ENCODE results near the gene USH2A.

USH2A gene

DNA sequence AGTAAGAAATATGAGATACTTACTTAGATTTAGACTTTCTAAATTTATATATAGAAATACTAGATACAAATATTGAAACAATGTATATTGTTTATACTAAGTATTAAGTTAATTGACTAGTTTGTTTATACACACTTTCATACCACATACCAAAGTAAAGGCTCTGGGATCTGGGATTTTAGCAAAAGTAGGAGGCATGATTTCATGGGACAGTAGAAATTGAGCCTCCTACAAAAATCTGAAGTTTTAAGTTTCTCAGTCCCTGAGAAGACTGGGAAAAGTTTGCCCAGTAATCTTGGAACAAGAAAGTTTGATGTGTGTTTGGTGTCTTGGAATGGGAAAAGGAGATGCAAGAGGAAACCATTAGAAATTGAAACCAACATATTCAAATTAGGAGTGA lies 825.3 kb downstream of the USH2A start:
- no peak overlapping the region for H3K4me3 ChIP-seq (replicated peaks; ENCODE audit: low read depth, low read length)
- TF ChIP-seq, protein P1, sequence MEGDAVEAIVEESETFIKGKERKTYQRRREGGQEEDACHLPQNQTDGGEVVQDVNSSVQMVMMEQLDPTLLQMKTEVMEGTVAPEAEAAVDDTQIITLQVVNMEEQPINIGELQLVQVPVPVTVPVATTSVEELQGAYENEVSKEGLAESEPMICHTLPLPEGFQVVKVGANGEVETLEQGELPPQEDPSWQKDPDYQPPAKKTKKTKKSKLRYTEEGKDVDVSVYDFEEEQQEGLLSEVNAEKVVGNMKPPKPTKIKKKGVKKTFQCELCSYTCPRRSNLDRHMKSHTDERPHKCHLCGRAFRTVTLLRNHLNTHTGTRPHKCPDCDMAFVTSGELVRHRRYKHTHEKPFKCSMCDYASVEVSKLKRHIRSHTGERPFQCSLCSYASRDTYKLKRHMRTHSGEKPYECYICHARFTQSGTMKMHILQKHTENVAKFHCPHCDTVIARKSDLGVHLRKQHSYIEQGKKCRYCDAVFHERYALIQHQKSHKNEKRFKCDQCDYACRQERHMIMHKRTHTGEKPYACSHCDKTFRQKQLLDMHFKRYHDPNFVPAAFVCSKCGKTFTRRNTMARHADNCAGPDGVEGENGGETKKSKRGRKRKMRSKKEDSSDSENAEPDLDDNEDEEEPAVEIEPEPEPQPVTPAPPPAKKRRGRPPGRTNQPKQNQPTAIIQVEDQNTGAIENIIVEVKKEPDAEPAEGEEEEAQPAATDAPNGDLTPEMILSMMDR (IDR thresholded peaks at IDR 0.05; ENCODE audit: low read depth, low read length, missing control alignments), result no peak
- DNase-seq (ENCODE audit: extremely low read depth, low read depth), result no peak

DNA sequence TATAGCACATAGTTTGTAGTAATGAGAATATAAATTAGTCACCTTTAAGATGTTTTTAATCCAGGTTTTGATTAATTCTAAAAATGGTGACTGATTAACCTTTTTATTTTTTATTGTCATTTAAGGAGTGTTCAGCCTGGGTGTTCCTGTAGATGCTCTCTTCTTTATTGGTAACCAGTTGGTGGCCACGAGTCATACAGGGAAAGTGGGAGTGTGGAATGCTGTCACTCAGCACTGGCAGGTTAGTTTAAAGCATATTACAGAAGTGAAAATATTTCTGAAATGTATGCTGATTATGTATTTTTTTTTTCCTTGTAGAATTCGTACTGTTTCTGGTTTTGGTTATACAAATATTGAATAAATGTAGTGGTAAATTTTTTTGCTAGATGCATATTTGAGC lies 828.0 kb downstream of the USH2A start:
- H3K4me3 ChIP-seq (replicated peaks; ENCODE audit: low read depth, low read length), result no peak overlapping the region
- no peak for DNase-seq (ENCODE audit: extremely low read depth, low read depth)
- TF ChIP-seq, protein P1 (IDR thresholded peaks at IDR 0.05; ENCODE audit: low read depth, low read length, missing control alignments), result no peak

DNA sequence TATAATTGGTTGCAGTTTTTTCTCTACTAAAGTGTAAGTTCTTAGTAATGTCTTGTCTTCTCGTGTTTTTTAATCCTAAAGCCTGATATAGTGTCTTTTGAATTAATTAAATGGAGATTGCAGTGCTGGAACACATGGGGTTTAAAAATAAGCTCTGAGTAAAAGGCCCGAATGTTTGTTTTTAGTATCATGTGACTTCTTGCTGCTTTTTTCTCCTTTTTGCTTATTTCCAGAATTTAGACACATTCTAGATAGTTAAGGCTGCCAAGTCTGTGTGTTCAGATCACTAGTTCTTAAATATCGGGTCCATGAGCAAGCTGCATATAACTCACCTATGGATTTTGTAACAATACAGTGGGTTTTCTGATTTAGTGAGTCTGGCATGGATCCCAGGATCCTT lies 828.6 kb downstream of the USH2A start:
- TF ChIP-seq, protein P1 (IDR thresholded peaks at IDR 0.05; ENCODE audit: low read depth, low read length, missing control alignments), result no peak
- DNase-seq (ENCODE audit: extremely low read depth, low read depth), result no peak
- H3K4me3 ChIP-seq (replicated peaks; ENCODE audit: low read depth, low read length), result no peak overlapping the region

DNA sequence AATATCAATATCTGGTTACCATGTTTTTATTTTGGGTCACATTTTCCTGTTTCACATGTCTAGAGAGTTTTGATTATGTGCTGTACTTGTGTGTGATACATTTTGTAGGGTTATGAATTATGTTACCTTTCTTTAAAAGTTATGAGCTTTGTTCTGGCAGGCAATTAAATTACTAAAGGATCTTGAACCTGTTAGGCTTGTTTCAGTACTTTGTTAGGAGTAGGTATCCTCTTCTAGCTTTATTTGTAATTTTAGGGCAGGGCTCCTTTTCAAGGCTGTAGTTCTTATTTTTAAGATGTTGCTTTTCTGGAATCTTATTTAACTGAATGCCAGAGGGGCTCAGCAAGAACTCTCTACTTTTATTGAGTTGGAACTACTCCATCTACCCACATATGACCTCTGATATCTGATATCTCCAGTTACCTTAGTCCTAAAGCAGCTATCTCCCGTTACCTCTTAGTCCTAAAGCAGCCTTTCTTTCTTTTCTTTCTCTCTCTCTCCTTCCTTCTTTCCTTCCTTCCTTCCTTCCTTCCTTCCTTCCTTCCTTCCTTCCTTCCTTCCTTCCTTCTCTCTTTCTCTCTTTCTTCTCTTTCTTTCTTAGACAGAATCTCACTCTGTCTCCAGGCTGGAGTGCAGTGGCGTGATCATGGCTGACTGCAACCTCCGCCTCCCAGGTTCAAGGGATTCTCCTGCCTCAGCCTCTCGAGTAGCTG lies 832.3 kb downstream of the USH2A start:
- TF ChIP-seq, protein P1 (IDR thresholded peaks at IDR 0.05; ENCODE audit: low read depth, low read length, missing control alignments), result no peak
- no peak for DNase-seq (ENCODE audit: extremely low read depth, low read depth)
- H3K4me3 ChIP-seq (replicated peaks; ENCODE audit: low read depth, low read length), result no peak overlapping the region

DNA sequence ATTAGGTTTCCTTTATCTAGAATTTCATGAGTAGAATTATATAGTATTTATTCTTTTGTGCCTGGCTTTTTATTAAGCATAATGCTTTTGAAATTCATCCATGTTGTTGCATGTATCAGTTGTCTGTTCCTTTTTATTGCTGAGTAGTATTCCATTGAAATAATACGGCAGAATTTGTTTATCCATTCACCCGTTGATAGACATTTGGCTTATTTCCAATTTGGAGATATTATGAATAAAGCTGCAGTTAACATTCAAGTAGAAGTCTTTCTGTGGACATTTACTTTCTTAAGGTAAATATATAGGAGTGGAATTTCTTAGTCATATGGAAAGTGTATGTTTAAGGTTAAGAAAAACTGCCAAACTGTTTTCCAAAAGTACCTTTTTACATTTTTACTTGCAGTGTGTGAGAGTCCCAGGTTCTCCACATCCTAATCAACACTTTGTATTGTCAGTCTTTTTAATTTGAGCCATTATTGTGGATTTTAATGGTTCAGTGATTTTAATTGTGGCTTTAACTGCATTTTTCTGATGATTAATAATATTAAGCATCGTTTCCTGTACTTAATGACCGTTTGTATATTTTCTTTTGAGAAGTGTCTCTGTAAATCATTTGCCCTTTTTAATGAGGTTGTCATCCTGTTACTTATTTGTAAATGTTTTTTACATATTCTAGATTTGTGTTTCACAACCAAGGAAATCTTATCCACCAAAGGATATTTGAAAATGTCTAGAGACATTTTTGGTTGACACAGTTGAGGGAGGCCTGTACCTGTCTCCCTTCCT lies 833.4 kb downstream of the USH2A start:
- no peak for DNase-seq (ENCODE audit: extremely low read depth, low read depth)
- H3K4me3 ChIP-seq (replicated peaks; ENCODE audit: low read depth, low read length), result no peak overlapping the region
- TF ChIP-seq, protein P1 (IDR thresholded peaks at IDR 0.05; ENCODE audit: low read depth, low read length, missing control alignments), result no peak

DNA sequence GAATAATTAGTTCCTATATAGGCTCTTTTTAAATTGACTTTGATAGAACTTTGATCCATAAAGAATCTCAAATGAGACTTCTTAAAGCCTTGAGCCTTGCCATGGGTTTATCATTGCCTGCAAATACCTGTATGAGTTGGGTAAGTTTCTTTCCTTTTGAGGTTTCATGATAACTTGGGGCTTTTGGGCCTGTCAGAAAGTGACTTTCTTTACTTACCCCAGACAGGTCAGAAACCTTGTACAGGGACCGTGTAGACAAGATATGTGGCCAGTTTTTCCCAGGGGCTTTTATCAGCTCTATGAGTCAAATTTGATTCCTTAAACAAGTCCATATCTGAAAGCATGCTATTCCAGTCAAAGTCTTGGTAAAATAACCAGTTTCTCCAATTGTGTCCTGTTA lies 838.9 kb downstream of the USH2A start:
- TF ChIP-seq, protein P1 (IDR thresholded peaks at IDR 0.05; ENCODE audit: low read depth, low read length, missing control alignments), result no peak
- H3K4me3 ChIP-seq (replicated peaks; ENCODE audit: low read depth, low read length), result no peak overlapping the region
- no peak for DNase-seq (ENCODE audit: extremely low read depth, low read depth)
